SU-DHL-6 (cell line): ENCODE results near the gene LTBP1.

Experiments
- CTCF ChIP-seq: fragments of 200-600 bp; sonication (generic); IDR thresholded peaks from one replicate; pipeline ENCODE4 v1.5.1; 2017; ENCODE audit warnings: antibody characterized with exemption, mild to moderate bottlenecking, low read length, moderate library complexity; ENCODE audit not compliant: insufficient read depth, poor library complexity, severe bottlenecking
- EZH2phosphoT487 ChIP-seq: fragments of 200-600 bp; sonication (generic), shearing (Covaris generic); conservative IDR thresholded peaks from 2 replicates; pipeline ENCODE4 v1.6.1; 2018; ENCODE audit warnings: mild to moderate bottlenecking, antibody characterized with exemption, low read length, moderate library complexity, mixed read lengths

- TF ChIP-seq CTCF (no peak), EZH2phosphoT487 (no peak)
These were observed 428.3 kb downstream of the LTBP1 start for GRCh38 chr2:33375054-33375453.
